PFSK-1 (cell line): ENCODE measurements around the gene RPUSD4.

Experiments used
- FOXP2 ChIP-seq: optimal IDR thresholded peaks from 2 replicates; pipeline ENCODE3; 2011; ENCODE audit warnings: borderline replicate concordance, control low read depth, inconsistent platforms; ENCODE audit not compliant: insufficient read depth; ENCODE audit errors: extremely low read length, extremely low read depth
- POLR2AphosphoS5 ChIP-seq: IDR thresholded peaks from 2 replicates; pipeline ENCODE4 v1.6.1; 2012; ENCODE audit warnings: low read depth, mild to moderate bottlenecking, control low read depth, low read length, moderate library complexity
- SIN3A ChIP-seq: IDR thresholded peaks from 2 replicates; pipeline ENCODE4 v1.6.1; 2012; ENCODE audit warnings: mild to moderate bottlenecking, low read length, moderate library complexity, borderline replicate concordance; ENCODE audit not compliant: insufficient read depth
- TAF1 ChIP-seq: IDR thresholded peaks from 2 replicates; pipeline ENCODE4 v1.6.1; 2012; ENCODE audit warnings: low read length, control low read depth, borderline replicate concordance; ENCODE audit not compliant: insufficient read depth
- TF ChIP-seq, protein P1 (sequence below), 2 experiments: IDR thresholded peaks; 2 replicates each; pipeline versions ENCODE4 v1.6.1 to v1.8.0; 2011 to 2012; ENCODE audit warnings: low read depth in 2 of 2, low read length in 2 of 2, control low read depth in 1 of 2, inconsistent platforms in 1 of 2, mild to moderate bottlenecking in 1 of 2, moderate library complexity in 1 of 2; ENCODE audit not compliant: insufficient read depth in 1 of 2

RPUSD4 gene

GRCh38 chr11:126188332-126189108, 22.9 kb downstream of the RPUSD4 start:
- no peak for TF ChIP-seq TAF1
- TF ChIP-seq, protein P1, sequence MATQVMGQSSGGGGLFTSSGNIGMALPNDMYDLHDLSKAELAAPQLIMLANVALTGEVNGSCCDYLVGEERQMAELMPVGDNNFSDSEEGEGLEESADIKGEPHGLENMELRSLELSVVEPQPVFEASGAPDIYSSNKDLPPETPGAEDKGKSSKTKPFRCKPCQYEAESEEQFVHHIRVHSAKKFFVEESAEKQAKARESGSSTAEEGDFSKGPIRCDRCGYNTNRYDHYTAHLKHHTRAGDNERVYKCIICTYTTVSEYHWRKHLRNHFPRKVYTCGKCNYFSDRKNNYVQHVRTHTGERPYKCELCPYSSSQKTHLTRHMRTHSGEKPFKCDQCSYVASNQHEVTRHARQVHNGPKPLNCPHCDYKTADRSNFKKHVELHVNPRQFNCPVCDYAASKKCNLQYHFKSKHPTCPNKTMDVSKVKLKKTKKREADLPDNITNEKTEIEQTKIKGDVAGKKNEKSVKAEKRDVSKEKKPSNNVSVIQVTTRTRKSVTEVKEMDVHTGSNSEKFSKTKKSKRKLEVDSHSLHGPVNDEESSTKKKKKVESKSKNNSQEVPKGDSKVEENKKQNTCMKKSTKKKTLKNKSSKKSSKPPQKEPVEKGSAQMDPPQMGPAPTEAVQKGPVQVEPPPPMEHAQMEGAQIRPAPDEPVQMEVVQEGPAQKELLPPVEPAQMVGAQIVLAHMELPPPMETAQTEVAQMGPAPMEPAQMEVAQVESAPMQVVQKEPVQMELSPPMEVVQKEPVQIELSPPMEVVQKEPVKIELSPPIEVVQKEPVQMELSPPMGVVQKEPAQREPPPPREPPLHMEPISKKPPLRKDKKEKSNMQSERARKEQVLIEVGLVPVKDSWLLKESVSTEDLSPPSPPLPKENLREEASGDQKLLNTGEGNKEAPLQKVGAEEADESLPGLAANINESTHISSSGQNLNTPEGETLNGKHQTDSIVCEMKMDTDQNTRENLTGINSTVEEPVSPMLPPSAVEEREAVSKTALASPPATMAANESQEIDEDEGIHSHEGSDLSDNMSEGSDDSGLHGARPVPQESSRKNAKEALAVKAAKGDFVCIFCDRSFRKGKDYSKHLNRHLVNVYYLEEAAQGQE (IDR thresholded peaks at IDR 0.05; ENCODE audit: insufficient read depth in 1 of 2, low read depth in 2 of 2, low read length in 2 of 2): no peak

- TF ChIP-seq, protein P1 (IDR thresholded peaks at IDR 0.05; ENCODE audit: insufficient read depth in 1 of 2, low read depth in 2 of 2, low read length in 2 of 2): no peak
- no peak for TF ChIP-seq POLR2AphosphoS5
- TF ChIP-seq FOXP2: no peak
- no peak for TF ChIP-seq SIN3A
- no peak for TF ChIP-seq TAF1
Measured at GRCh38 chr11:126186708-126187529, 24.5 kb downstream of the RPUSD4 start.

- TF ChIP-seq, protein P1 (IDR thresholded peaks at IDR 0.05; ENCODE audit: insufficient read depth in 1 of 2, low read depth in 2 of 2, low read length in 2 of 2): no peak
- TF ChIP-seq FOXP2 (no peak), SIN3A (no peak), POLR2AphosphoS5 (no peak), TAF1 (no peak)
Measured at GRCh38 chr11:126186025-126186698, 25.3 kb downstream of the RPUSD4 start.

DNA sequence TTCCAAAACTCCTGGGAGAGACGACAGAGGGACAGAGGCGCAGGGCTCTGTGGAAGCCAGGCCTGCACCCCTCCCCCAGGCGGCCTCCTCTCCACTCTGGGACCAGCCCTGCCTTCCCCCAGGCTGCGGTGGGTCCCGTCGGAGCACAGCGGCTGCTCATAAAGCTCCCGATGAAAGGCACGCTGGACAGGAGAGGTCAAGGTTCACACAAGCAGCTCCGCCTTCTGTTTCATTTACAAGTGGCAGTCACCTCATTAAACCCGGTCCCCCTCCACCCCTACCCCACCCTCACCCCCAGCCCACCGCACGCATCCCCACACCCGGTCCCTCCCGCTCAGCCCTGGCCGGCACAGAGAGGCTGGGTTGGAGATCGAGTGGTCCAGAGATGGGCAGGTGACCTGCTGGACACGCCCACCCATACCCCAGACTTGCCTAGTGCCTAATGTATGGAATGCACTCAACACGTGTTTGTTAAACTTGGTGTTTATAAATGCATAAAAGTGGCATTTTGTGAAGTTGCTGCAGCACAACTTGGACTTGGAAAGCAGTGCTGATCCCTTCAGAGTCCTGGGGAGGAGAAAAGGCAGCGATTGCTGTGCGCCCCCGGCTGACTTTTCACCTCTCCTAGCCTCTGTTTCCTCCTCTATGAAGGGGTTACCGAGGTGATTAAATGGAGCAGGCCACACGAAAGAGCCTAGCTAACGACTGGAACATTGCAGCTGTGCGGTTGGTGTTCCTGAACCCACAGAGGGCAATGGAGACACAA, 26.0 kb downstream of the RPUSD4 start:
- TF ChIP-seq TAF1 (no peak), SIN3A (no peak), FOXP2 (no peak), POLR2AphosphoS5 (no peak)
- TF ChIP-seq, protein P1 (IDR thresholded peaks at IDR 0.05; ENCODE audit: insufficient read depth in 1 of 2, low read depth in 2 of 2, low read length in 2 of 2): no peak
